HUDEP-2 (cell line): ENCODE data around the gene GORASP2.
A peak's percentile ranks its signal among the peaks of the same experiment; 100 is the strongest.
"Not testable (repeated sequence)": the region's sequence is repeated elsewhere in the genome, so short reads cannot be mapped to it uniquely, and the experiment has no call there.

Experiments used
- DNase-seq, 76 experiments: peaks; one replicate each; lab custom pipeline; 2025; ENCODE audit not compliant: unreplicated experiment in 76 of 76; lab: John Stamatoyannopoulos, UW

GORASP2 gene

DNA sequence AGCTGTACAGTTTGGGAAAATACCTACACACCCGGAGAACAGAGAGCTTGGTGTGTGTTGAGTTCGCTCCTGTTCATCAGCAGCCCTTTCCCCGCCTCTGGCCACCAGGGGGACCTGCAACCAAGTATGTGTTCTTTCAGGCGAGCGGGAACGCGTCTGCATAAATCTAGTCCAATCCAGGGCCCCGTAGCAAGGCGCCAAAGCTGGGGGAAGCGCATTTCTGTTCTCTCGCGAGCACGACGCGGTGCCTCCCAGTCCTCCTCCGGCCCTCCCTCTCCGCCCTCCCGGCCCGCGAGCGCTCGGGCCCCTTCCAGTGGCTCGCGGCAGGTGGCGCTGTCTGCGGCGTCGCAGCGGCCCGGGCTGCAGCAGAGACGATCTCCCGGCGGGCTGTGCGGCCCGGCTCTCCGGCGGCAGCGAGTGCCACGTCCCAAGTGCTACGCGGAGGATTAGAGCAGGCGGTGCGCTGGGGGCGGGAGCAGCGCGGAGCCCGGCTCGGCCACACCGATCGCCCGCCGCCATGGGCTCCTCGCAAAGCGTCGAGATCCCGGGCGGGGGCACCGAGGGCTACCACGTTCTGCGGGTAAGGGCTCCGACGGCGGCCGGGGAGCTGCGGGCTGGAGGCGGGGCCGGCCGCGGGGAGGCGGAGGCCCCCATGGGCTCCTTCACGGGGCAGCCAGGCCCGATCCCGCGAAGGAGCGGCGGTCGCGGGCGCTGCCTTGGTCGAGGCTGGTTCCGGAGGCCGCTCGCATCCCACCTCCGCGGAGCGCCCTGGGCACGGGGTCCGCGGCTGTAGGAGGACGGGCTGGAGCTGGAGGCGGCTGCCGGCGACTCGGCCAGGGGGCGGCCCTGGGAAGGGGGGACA lies at the start of gene GORASP2:
TSS of gene GORASP2 (plus strand) at position 430 of the 862 bp plus-strand sequence. CDS start at position 518, 88 bp downstream.
- DNase-seq, result peak in 75 of 76 experiments; percentile 54 to 99 (median 97)

DNA sequence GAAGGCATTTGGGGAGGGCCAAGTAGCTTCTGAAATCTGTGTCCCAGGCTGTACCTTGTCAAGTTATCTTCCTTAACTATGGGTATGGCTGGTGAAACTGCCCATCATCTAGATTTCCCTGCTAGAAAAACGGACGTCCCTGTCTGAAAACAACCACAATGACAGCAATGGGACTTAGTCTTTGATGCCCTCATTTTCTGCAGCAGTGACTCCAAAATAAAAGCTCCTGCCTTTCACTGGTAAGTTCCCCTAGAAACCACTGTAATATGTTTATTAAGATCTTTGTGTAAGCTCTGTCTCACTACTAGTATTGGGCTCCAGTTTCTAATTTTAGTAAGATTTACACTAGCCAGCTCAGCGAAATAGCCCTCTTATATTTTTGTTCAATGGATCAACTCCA lies 47.2 kb upstream of the GORASP2 start:
- no peak for DNase-seq

DNA sequence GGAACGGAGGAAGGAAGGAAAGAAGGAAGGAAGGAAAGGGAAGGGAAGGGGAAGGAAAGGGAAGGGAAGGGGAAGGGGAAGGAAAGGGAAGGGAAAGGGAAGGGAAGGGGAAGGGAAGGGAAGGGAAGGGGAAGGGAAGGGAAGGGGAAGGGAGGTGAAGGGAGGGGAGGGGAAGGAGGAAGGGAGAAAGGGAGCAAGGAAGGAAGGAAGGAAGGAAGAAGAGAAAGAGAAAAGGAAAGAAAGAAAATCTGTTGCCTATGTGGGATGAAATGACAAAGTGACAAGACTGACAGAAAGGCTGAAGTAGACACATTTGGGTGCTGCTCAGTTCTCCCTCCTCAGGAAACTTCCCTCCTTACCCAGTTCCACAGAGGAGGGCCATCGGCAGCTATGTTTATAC lies 46.3 kb upstream of the GORASP2 start:
- DNase-seq, result no peak

DNA sequence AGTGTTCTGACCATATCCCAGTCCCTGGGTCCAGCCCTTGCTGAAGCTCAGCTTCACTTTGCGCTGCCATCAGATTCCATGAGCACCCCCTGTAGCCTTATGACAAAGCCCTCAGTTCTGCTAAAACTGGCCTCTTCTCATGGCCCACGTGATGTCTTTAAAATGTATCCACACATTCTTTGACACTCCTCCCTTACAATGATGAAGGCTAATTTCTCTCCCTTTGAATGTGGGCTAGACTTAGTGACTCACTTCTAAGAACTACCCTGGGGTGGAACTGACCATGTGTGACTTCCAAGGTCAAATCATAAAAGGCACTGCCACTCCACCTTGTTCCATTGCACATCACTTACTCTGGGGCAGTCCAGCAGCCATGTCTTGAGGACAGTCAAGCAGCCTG lies 45.4 kb upstream of the GORASP2 start:
- DNase-seq, result no peak

DNA sequence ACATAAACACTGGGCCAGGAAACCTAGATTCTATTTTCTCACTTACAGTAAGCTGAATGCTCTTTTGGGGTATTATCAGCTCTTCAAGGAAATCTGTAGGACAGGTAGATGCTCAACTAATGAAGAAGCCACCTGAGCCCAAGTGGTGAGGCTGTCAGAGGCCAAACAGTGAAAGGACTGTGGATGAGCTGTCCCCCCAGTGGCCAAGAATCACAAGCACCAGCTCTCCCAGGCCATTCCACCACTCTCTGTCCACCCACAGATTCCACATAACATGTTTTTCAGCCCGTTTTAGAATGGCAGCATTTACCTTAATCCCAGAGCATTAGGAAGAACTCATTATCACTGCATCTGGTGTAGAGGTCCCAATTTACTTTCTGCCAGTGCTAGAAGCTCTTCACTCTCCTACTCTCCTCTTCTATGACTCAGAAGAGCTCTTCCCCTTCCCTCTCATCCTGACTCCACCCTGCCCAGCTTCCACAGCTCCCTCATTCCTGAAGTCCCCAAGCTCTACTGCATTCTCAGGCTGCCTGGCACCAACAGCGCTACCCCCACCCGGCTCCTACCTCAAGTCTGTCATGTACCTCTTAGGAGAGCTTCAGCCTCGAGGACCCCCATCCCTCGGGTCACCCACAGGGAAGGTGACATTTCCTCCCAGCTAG lies 43.8 kb upstream of the GORASP2 start:
- no peak for DNase-seq

DNA sequence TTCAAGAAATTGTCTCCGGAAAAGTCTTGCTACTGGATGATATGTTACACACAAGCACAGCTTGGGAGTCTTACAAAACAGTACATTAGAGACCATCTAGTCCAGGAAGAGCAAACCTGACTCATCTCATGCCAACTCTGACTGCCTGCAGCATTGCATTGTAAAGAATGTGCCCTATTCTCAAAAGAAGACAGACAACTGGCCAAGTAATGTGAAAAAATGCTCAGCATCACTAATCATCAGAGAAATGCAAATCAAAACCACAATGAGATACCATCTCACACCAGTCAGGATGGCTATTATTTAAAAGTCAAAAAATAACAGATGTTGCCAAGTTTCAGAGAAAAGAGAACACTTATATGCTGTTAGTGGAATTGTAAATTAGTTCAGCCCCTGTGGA lies 42.7 kb upstream of the GORASP2 start:
- DNase-seq, result no peak

DNA sequence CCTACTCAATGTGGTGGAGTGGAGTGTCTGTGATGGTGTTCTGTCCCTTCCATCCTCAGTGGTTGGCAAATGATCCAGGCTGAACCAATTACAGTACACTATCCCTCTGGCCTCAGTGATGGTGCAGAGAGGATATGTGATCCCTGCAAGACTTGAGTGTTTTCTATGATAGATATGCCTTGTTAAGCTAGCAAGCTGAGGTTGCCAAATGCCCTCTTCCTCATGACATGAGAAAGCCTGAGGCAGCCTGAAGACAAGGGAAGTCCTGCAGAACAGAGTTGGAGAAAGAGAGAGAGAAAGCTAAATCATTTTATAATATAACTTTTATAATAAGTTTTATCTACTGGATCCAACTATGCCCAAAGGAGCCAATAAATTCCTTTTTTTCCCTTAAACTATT lies 41.6 kb upstream of the GORASP2 start:
- no peak for DNase-seq

DNA sequence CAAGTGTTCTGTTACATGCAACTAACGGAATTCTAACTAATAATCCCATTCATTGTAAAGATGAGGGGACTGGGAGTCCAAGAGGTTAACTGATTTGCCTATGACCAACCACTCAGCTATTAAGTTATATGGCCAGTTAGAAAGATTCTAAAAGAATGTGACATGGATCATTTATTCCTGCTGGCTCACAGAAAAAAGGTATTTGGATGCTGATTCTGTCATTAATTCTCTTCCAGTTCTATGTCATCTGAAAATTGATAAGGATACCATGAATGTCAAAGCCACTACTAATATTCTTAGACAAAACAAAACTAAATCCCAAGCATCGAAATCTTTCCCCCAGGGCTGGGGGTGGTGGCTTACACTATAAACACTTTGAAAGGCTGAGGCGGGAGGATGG lies 41.2 kb upstream of the GORASP2 start:
- DNase-seq, result no peak

DNA sequence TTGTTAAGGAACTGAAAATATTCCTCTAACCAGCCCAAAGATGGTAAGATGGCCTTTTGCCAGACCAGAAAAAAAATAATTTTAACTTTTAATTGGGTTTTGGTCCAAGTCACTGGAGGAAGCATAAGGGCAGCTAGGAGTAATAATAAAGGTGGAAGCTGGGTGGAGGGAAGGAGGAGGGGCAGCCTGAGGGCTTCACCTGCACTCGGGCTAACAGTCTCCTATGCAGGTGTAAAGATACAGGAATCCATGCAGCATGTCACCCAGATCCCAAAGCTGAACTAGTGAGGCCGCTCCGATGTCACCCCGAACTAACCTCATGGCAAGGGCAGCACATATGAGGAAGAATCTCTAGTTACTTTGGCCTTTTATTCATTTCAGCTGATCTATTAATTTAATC lies 37.2 kb upstream of the GORASP2 start:
- DNase-seq, result no peak

DNA sequence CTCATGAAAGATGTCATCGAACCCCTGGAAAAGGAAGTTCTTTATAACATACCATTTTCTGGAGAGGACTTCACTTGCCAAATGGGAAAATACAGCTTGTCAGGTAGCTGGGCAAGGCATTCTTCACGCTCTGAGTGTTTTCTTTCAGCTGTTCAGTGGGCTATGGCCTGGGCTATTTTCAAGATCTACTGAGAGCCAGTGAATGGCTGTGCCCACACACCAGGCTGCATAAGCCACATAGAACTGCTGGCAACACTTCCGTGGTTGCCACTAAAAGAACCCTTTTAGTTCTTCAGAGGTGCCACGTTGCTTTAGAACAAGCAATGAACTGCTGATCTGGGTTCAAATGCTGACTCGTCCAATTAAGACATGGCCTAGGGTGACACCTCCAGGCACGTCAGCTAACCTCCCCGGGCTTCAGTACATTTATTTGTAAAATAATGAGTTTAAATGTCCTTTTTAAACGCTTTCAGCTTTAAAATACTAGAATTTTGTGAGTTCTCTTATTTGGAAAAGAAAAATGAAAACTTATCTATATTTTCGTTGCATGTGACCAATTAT lies 36.6 kb upstream of the GORASP2 start:
- no peak for DNase-seq

DNA sequence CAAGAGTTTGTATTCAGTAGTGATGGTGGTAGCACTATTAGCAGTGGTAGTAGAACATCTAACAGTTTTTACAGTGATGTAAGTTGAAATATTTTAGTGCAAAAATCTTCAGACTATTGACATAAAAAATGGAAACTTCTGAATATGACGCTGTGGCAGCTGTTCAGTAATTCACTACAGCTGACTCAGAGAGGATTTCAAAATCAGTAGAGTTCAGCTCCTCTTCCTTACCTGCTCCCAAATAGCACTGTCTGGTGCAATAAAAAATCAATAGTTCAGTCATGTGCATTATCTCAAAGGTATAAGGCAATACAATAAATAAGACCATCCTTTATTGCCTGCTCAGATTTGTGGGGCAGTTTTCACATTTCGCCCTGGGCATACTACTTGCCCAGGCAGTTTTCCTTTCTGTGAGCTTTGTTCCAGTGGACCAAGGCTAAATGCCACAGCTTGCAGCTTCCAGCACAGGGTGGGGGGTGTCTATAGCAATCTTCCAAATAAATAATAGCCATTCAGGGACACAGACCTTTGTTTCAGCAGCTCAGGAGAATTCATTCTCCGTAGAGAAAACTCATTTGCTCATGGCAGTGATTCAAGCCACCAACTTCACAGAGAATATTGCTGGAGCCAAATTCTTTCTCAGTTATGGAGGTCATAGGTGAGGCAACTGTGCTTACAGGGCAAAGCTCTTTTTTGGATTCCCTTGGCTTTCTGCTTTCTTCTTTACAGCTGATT lies 33.9 kb upstream of the GORASP2 start:
- DNase-seq, result no peak

DNA sequence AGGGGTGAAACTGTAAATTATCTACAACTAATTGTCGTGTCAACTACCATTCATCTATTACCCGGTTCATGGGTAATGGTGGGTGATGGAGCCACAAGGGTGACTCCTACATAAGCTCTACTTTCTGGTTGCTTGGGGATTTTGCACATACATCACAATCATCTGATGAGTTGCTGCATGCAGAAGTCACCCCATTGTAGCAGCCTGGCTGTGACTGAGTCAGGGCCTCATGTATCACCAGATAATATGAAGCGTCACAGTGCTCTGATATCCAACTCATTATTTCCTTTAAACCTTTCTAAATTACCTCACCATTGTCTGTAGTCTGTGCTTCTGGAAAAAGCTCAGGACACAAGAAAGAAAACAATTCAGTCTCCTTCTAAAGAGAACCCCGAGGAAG lies 32.4 kb upstream of the GORASP2 start:
- no peak for DNase-seq

DNA sequence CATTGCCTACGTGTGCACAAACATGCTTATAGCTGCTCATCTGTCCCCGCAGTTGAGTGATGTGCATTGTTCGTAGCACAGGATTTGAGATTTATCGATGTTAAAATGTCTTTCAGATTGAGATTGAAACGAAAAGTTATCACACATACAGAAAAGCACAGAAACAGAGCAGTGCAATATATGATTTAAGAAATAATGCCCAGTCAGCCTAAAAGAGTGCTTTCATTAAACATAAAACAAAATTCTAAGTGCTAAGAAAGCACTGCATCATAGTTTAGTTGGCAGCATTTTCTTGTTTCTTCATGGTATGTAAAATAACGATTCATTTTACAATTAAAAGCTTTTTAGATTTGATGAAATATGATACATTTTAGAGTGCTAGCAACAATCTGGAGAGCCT lies 31.9 kb upstream of the GORASP2 start:
- no peak for DNase-seq

DNA sequence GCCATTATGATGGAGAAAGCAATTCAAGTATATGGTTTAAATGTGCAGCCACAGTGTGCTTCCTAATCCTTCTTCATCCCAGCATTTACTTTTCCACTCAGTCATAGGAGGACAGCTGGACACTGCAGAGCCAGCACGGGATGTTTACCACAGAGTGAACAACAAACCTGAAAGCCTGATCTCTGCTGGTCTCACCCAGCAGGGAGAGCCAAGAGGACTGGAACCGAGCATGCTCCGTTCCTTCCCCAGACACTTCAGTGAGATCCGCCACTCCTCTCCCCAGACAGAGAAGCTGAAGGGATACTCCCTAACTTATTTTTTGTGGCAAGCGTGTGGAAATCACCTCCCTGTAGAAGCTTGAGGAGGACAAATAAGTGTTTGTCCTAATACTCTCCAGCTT lies 23.2 kb upstream of the GORASP2 start:
- DNase-seq, result no peak

DNA sequence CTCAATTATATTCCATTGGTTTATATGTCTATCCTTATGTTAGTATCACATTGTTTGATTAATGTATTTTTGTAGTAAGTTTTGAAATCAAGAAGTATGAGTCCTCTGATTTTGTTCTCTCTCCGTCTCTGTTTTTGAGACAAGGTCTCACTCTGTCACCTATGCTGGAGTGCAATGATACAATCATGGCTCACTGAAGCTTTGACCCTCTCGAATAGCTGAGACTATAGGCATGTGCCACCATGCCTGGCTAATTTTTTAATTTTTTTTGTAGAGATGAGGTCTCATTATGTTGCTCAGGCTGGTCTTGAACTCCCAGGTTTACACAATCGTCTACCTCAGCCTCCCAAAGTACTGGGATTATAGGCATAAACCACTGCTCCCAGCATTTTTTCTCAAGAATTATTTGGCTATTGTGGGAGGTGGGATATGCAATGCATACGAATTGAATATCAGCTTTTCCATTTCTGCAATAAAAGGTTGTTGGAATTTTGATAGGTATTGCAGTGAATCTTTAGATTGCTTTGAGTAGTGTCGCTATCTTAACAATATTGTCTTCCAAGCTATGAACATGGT lies 17.7 kb upstream of the GORASP2 start:
- no peak for DNase-seq

DNA sequence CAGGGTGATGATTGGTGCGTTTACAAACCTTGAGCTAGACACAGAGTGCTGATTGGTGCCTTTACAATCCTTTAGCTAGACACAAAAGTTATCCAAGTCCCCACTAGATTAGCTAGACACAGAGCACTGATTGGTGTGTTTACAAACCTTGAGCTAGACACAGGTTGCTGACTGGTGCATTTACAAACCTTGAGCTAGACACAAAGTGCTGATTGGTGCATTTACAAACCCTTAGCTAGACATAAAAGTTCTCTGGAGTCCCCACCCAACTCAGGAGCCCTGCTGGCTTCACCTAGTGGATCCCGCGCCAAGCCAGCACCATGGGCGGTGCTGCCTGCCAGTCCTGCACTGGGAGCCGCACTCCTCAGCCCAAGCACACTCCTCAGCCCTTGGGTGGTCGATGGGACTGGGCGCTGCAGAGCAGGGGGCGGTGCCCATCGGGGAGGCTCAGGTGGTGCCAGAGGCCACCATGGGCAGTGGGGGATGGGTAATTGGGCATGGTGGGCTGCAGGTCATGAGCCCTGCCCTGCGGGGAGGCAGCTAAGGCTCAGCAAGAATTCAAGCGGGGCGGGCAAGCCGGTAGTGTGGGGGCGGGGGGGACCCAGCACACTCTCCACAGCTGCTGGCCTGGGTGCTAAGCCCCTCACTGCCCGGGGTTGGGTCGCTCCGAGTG lies 13.9 kb upstream of the GORASP2 start:
- DNase-seq, result not testable (repeated sequence)

DNA sequence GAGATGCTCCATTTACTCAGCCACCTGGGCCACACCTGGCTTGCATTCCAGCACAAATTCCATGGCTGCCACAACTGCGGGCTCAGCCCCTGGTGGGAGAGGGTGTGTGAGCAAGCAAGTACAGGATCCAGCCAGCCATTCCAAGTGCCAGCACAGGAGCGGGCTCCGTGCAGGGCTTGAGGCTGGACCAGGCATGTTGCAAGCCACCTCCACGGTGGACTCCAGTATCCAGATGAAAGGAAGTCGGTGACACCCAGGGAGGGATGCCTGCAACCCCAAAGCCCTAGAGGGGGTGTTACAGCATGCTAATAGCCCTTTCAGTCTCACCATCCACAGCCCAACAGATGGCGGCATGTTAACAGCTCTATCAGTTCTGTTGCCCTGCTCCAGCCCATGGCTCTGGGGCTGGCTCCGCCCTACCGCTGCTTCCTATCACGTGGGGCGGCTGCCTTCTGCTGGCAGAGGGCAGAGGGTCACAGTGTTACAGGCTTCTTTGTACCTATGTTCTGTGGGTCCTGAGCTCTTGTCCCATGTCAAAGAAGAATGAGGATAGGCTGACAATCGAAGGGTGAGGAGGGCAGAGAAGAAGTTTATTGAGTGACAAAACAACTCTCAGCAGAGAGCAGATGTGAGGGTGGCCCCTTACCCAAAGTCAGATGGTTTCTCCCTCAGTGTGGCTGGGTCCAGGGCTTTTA lies 11.7 kb upstream of the GORASP2 start:
- no peak for DNase-seq

DNA sequence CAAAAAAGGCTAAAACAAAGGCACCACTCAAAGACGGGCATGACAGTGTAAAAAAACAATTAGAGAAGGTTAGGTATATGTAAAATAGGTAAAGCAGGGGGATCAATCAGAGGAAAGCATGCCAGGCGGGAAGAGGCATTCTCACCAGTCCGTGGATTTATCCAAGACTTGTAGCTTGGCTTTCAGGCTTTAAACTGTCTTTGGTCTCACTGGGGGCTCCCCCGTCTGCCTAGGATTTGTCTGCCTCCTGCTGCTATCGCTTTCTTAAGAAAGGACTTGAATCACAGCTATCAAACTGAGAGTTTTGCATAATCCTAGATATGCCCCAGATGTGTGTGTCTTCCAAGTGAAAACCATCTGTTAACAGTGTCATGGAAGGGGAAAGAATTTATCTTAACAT lies 11.1 kb upstream of the GORASP2 start:
- no peak for DNase-seq

DNA sequence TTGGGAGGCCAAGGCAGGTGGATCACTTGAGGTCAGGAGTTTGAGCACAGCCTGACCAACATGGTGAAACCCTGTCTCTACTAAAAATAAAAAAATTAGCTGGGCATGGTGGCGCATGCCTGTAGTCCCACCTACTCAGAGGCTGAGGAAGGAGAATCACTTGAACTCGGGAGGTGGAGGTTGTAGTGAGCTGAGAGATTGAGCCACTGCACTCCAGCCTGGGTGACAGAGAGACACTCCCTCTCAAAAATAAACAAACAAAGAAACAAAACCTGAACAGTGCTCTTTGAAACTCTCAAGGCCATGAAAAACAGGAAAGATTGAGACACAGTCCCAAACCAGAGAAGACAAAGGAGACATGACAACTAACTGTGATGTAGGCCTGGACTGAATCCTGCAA lies 7.2 kb upstream of the GORASP2 start:
- not testable (repeated sequence) for DNase-seq
